ENCODE measurements around the gene C2CD3.

DNA sequence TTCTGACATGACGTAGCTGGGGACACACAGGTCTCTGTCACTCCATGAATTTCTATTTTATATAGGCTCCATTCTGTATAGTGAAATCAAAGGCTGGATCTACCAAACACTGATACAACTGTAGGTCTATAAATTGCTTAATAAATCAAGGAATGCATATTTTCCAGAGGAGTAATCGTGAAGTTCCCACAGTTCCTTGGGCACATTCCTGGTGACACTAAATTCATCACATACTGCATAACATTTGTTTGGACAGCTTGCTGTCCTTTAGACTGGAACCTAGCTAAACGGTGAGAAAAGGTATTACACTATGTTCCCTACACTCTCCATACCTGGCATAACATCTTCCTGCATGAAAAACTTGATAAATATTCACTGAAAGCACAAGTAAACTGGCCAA lies 120.3 kb downstream of the C2CD3 start:
- TF ChIP-seq, protein P1, sequence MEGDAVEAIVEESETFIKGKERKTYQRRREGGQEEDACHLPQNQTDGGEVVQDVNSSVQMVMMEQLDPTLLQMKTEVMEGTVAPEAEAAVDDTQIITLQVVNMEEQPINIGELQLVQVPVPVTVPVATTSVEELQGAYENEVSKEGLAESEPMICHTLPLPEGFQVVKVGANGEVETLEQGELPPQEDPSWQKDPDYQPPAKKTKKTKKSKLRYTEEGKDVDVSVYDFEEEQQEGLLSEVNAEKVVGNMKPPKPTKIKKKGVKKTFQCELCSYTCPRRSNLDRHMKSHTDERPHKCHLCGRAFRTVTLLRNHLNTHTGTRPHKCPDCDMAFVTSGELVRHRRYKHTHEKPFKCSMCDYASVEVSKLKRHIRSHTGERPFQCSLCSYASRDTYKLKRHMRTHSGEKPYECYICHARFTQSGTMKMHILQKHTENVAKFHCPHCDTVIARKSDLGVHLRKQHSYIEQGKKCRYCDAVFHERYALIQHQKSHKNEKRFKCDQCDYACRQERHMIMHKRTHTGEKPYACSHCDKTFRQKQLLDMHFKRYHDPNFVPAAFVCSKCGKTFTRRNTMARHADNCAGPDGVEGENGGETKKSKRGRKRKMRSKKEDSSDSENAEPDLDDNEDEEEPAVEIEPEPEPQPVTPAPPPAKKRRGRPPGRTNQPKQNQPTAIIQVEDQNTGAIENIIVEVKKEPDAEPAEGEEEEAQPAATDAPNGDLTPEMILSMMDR (IDR thresholded peaks at IDR 0.05) = no peak
- TF ChIP-seq EP300 (IDR thresholded peaks at IDR 0.05) = no peak

Measured in gastroesophageal sphincter (tissue), 3 donors.